Stimulated activated CD8-positive, alpha-beta memory T cell treated with anti-CD3 and anti-CD28 coated beads, Interleukin-15, amount 100 ng/mL, for 24 hours (primary cell): ENCODE results near the gene MAL.
"Not testable (repeated sequence)": the region's sequence is repeated elsewhere in the genome, so short reads cannot be mapped to it uniquely, and the experiment has no call there.

Source experiments
- DNase-seq: peaks from one replicate; pipeline ENCODE4 v3.0.0-alpha.2; 2020; ENCODE audit warnings: low read depth

The MAL gene

DNA sequence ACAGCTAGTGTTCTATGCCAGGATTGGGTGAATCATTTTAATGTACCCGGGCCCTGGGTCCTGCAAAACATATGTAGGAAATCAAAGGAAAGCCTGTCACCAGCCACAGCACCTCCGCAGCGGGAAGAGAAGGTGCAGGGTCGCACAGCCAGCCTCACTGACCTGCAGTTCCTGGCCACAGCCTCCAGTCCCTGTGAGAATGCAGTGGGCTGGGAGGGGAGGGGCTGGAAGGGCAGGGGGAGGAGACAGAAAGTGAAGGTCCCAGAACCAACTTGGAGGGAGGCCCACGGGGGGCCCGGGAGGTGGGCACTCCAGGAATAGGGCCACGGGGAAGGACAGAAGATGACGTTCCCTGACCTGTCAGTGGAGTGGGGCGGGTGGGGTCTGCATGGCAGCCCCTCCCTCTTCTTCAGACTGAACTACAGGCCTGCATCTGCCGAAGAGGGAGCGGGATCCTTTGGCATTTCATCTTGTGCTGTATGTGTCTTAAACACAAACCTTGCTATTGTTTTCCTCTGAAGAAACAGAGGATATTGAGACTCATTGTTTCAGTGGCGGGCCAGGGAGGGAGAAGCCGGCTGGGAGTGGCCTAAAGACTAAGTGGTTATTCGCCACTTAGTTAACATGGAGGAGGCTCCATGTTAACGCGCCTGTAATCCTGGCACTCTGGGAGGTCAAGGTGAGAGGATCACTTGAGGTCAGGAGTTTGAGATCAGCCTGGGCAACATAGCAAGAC lies 7.5 kb downstream of the MAL start:
- no peak for DNase-seq

DNA sequence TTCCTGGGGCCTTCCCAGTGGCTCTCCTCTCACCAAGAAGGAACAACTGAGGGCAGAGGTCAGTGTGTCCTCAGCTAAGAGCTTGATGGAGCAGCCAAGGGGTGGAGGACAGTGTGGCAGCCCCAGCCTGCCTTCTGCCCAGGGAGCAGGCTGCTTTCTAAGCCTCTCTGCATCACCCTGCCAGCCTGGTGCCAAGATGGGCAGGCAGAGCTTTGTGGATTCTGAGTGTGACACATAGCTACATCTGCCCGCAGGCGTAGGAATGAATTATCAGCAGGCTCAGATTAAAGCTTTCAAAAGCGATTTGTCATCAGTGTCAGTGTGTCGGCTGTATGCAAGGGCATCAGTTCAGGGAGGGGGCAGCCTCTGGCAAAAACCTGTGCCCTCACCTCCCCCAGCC lies 8.7 kb downstream of the MAL start:
- DNase-seq = no peak

DNA sequence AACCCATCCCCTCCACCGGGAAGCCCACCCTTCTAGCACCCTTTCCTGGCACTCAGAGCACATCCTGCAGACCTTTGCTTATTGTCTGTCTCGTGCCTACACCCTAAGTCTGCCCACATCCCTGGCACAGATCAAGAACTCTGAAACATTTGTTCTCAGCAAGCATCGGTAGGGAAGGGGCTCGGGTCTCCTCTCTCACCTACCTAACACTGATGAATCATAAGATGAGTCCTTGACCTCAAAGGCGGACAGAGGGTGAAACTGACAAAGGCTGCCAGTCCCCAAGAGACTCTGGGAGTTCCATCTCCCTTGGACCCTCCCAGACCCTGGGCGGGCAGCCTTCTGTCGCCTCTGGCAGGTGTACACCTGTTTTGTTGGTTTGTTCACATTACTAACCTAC lies 9.3 kb downstream of the MAL start:
- DNase-seq = no peak

DNA sequence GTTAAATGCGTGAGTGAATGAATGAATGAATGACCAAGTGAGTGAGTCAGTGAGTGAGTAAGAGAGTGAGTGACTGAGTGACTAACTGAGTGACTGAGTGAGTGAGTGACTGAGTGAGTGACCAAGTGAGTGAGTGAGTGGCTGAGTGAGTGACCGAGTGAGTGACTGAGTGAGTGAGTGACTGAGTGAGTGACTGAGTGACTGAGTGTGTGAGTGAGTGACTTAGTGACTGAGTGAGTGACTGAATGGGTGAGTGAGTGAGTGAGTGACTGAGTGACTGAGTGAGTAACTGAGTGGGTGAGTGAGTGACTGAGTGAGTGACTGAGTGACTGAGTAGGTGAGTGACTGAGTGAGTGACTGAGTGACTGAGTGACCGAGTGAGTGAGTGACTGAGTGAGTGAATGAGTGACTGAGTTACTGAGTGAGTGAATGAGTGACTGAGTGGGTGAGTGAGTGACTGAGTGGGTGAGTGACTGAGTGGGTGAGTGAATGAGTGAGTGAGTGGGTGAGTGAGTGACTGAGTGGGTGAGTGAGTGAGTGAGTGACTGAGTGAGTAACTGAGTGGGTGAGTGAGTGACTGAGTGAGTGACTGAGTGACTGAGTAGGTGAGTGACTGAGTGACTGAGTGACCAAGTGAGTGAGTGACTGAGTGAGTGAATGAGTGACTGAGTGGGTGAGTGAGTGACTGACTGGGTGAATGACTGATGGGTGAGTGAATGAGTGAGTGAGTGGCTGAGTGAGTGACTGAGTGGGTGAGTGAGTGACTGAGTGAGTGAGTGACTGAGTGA lies 11.3 kb downstream of the MAL start:
- DNase-seq = no peak

DNA sequence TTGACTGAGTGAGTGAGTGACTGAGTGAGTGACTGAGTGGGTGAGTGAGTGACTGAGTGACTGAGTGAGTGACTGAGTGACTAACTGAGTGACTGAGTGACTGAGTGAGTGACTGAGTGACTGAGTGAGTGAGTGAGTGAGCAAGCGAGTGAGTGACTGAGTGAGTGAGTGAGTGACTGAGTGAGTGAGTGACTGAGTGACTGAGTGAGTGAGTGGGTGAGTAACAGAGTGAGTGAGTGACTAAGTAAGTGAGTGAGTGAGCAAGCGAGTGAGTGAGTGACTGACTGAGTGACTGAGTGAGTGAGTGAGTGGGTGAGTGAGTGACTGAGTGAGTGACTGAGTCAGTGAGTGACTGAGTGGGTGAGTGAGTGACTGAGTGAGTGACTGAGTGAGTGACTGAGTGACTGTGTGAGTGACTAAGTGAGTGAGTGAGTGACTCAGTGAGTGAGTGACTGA lies 11.9 kb downstream of the MAL start:
- DNase-seq = no peak

DNA sequence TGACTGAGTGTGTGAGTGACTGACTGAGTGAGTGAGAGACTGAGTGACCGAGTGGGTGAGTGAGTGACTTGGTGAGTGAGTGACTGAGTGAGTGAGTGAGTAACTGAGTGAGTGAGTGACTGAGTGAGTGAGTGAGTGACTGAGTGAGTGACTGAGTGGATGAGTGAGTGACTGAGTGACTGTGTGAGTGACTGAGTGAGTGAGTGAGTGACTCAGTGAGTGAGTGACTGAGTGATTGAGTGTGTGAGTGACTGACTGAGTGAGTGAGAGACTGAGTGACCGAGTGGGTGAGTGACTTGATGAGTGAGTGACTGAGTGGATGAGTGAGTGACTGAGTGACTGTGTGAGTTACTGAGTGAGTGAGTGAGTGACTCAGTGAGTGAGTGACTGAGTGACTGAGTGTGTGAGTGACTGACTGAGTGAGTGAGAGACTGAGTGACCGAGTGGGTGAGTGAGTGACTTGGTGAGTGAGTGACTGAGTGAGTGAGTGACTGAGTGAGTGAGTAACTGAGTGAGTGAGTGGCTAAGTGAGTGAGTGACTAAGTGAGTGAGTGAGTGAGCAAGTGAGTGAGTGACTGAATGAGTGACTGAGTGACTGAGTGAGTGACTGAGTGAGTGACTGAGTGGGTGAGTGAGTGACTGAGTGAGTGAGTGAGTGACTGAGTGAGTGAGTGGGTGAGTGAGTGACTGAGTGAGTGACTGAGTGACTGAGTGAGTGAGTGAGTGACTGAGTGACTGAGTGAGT lies 12.5 kb downstream of the MAL start:
- not testable (repeated sequence) for DNase-seq

DNA sequence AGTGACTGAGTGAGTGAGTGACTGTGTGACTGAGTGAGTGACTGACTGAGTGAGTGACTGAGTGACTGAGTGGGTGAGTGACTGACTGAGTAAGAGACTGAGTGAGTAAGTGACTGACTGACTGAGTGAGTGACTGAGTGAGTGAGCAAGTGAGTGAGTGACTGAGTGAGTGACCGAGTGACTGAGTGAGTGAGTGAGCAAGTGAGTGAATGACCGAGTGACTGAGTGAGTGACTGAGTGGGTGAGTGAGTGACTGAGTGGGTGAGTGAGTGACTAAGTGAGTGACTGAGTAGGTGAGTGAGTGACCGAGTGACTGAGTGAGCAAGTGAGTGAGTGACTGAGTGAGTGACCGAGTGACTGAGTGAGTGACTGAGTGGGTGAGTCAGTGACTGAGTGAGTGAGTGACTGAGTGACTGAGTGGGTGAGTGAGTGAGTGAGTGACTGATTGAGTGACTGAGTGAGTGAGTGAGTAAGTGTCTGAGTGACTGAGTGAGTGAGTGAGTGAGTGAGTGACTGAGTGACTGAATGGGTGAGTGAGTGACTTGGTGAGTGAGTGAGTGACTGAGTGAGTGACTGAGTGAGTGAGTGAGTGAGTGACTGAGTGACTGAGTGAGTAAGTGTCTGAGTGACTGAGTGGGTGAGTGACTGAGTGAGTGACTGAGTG lies 13.3 kb downstream of the MAL start:
- no peak for DNase-seq

DNA sequence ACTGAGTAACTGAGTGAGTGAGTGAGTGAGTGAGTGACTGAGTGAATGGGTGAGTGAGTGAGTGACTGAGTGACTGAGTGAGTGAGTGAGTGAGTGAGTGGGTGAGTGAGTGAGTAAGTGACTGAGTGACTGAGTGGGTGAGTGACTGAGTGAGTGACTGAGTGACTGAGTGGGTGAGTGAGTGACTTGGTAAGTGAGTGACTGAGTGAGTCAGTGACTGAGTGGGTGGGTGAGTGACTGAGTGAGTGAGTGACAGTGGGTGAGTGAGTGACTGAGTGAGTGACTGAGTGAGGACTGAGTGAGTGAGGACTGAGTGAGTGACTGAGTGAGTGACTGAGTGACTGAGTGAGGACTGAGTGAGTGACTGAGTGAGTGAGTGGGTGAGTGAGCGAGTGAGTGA lies 13.9 kb downstream of the MAL start:
- DNase-seq = no peak

DNA sequence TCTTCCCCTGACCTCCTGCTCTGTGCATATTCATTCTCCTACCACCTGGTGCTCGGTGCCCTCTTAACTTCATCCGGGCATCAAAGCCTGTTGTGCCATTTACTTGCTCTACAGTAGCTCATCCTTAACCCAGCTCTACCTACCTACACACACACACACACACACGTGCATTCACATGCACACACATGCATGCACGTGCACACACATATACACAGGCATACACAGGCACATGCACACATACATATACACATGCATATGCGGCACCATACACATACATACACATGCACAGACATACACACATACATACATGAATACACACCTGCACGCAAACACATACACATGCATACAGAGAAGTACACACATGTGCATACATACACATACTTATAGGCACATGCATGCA lies 14.5 kb downstream of the MAL start:
- DNase-seq = no peak

DNA sequence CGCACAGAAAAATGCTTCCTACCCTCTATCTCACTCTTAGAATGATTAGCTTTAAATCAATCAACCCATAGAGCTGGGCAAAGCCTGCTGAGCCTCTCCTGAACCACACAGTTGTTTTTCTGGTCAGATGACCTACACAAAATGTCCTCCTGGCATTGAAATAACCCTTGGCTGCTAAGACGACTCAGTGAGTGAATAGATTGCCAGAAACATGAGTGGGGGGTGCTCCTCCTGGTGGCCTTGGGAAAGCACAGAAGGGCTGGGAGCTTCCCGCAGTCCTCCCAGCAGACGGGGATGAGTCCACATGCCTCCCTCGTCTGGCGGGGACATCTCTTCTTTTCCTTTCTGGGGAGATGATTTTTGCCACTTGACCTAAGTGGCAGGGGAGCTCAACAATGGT lies 14.9 kb downstream of the MAL start:
- no peak for DNase-seq

DNA sequence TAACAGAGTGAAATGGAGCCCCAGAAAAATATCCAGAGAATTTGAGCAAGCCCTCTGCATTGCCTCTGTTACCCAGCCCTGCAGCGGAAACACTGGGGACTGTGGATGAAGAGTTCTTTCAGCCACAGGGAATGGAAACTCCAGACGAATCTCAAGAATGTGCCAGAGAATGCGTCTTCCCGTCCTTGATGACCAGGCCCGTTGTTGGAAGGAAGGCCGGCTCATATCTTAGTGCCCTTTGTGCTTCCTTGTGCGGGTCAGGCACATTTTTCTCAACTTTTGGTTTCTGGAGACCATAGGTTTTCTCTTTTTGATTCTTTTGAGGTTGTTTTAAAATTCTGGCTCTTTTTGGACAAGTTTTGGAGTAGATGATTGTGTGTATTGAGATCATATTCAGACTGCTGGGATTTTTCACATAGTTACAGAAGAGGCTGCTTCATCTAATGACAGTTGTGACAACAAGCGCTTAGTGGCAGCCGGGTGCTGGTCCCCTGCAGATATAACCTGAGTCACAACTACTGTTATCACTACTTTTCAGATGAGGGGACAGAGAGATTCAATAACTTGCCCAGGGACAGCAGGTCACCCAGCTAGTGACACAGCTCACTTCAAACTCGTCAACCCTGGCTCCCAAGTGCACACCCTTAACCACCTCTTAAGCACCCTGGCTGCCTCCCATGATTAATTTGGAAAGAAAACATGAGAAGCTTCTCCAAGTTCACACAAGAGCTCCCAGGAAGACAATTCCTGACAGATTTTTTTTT lies 15.7 kb downstream of the MAL start:
- DNase-seq = no peak

DNA sequence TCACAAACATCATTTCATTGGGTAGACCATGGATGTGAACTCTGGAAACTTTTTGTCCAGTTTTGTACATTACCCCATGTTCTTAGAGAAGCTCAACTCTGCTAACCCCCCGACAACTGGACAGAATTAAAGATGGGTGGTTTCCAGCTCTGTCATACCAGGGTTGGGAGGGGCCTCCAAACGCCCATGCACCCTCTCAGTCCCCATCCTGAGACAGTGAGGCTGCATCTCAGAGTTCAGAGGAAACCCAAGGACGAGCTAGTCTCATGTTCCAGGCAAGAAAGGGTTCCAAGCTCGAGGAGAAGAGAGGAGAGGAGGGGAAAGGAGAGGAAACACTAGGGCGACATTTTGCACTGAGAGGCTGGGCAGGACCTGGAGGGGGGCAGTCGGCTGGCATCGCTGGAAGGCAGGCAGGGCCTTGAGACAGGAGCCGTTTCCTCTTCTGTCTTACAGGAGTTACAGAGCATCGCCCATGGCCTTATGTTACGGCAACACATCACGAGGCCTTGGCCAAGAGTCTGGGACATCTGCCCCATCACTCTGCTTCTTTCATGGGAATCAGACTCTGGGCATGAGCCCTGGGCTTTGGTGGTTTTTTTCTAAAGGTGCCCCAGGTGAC lies 16.4 kb downstream of the MAL start:
- DNase-seq = no peak

DNA sequence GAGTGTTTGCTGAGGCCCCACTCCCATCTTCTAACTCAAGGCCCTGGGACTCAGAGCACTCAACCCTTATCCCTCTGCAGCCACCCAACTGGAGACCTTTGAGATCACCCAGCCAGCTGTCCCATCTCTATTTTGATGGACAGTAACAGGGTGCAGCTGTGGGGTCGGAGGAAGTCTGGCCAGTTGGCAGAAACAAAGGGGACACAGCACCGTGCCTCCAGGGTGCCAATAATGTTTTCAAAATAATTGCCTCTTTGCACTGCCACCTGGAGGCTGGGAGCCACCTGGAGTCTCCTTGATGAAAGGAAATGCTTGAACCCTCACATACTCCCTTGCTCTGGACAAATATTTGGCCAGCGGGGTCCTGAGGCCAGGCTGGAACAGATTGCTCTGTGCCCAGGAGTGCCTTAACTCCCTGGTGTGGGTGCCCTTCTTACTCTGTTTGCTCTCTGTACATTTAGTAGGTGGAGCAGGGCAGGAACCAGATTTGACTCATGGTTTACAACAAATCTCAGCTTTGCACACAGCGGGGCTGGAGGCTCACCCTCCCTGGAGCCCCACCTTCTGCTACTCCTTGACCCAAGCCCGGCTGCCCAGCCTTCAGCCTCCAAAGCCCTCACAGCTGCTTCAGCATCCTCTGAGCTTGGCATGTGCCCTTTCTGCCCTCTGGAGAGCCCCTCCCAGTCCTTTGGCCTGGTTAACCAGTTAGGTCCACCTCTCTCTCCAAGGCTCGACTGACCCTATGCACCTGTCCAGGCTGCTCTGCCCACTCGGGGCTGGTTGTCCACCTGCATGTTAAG lies 17.2 kb downstream of the MAL start:
- DNase-seq = no peak

DNA sequence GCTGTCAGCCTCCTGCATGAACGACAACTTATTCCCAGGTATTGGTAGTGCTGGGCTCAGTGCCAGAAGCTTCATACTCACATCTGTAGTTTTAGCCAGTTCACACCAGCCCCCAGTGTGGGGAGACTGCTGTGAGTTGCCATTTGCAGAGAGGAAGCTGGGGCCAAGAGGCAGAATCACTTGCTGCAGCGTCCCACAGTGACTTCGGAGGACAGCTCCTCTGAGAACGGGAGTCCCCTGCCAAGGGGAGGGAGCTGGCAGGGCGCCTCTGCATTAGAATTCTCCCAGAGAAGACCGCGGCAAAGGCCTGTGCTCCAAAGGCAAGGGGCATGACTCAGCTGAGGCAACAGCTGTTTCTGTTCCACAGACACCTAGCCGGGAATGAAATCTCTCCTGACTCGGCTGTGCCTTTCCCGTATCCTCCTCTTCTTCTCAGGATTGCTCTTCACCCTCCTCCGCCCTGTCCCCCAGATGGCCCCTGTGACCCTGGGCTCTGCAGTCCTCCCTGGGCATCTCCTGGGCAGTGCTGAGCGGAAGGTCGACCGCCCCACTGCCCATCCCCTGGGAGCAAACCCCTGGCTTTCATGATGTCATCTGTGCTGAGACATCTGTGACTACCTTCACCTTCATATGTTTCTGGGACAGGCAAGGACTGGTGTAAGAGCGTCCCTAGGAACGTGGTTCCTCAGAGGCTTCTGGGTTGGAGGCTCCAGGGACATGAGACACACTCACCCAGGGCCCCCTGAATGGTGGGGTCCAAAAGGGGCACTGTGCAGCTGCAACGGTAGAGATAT lies 18.0 kb downstream of the MAL start:
- DNase-seq = no peak

DNA sequence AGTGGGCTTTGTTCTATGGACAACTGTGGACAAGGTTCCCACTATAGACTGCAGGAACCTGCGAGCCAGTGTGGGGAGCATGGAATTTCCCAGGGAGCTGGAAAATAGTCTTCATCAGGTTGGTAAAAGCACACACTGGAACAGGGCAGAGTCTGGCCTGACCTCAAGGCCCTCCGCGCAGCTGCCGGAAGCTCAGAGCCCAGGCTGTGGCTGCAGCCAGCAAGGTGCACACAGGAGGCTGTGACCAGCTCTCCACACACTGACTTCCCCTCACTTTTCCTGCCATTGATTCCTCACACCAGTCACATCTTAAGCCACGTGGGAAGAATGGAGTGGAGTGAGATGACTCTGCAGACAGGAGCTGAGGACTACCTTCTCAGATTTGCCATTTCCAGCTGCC lies 19.1 kb downstream of the MAL start:
- DNase-seq = no peak

DNA sequence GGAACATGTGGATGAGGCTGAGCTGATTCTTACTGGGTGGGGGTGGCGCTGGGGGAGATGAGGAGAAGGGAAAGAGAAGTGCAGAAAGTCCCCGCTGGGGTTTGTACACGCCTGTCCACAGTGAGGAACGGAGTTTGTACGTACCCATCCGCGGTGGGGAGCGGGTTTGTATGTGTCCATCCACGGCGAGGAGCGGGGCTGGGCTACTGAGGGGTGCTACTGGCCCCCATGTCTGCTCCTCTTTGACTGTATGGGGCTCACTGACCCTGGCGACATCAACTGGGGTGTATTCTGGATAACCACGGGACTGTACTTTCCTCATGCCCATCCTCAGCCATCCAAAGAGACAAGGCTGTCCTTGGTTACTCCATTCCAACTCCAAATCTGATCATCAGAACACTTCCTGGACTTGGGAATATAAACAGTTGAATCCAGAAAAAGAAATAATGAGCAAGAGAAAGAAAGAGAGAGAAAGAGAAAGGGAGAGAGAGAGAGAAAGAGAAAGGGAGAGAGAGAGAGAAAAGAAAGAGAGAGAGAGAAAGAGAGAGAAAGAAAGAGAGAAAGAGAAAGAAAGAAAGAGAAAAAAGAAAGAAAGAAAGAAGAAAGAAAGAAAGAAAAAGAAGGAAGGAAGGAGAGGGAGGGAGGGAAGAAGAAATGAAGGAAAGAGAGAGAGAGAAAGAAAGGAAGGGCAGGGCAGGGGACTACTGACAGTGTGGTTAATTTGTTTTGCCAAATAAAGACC lies 21.0 kb downstream of the MAL start:
- DNase-seq = no peak

DNA sequence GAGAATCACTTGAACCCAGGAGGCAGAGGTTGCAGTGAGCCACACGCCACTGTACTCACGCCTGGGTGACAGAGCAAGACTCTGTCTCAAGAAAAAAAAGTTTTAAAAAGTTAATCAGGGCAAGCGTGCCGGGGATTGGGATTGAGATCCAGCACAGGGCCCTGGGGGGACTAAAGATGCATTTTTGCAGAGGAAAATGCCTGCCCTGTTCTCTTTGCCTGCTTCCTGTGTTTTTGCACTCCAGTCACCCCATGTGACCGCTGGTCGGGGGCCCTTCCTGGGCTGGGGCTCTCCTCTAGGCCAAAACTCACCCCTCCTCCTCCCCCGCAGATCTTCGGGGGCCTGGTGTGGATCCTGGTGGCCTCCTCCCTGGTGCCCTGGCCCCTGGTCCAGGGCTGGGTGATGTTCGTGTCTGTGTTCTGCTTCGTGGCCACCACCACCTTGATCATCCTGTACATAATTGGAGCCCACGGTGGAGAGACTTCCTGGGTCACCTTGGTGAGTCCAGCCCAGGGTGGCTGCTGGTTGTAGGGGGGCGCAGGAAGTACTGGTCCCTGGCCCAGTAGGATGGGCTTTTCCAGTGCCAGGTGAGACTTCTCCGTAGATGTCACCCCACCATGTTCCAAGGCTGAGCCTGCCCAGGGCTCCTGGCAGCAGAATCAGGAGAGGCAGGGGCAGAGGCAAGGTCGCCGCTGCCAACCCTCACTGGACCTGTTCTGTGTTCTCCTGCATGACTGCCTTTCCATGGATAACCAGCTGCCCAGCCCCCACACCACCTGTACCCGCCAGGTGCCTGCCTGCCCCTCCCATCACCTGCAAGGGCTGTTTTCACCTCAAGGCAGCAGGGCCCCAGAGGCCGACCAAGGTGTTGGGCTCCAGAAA lies 22.4 kb downstream of the MAL start:
- no peak for DNase-seq
